HepG2 (cell line): ENCODE results near the gene RAD51AP1. TPM values are rescaled to one million over a fixed set of nuclear protein-coding genes. Genes with fewer than 3 reads are reported as not detected.

Source experiments
- ATAC-seq: fragments of 200-7000 bp; cut with Tn5 transposase; 3 replicates; pipeline ENCODE4 v1.9.1; 2020; ENCODE audit warnings: mild to moderate bottlenecking, moderate library complexity
- BruUV-seq: library from RNA; stranded (reverse); fragments of 400-500 nt; replicated peaks from 2 replicates; lab custom pipeline; 2021; lab: Mats Ljungman, UMichigan
- CTCF ChIA-PET: fragments of 300-600 bp; formaldehyde crosslinking; extraction: SDS; loops from one replicate; lab custom pipeline; 2021; ENCODE audit warnings: low total read pairs, inconsistent platforms, low intra/inter-chr PET ratio; lab: Yijun Ruan, JAX
- POLR2A ChIA-PET: fragments of 350-600 bp; sonication (Branson Sonifier 250); formaldehyde crosslinking; loops from one replicate; lab custom pipeline; 2020; ENCODE audit warnings: antibody characterized with exemption, inconsistent platforms; lab: Yijun Ruan, JAX
- DNase-seq: peaks from one replicate; pipeline ENCODE4 v3.0.0-alpha.2; 2015; ENCODE audit warnings: low spot score
- FAIRE-seq: peaks from 3 replicates; lab custom pipeline; 2011; peaks lifted over from hg19 to GRCh38; lab: Jason Lieb, UNC
- H2AFZ ChIP-seq: one replicate; pipeline ENCODE4 v1.6.1; 2011; ENCODE audit warnings: low read length, inconsistent platforms
- H3K27ac ChIP-seq: fragments of 300-600 bp; 3 replicates; pipeline ENCODE4 v1.8.0; 2011; ENCODE audit warnings: mixed run types, mild to moderate bottlenecking, mixed read lengths, low read length, inconsistent platforms; ENCODE audit not compliant: insufficient read depth; ENCODE audit errors: extremely low read length
- H3K27me3 ChIP-seq, 2 experiments: fragments of 200-600 bp in 1 of 2; 2 replicates in 1 of 2; 3 replicates in 1 of 2; pipeline versions ENCODE4 v1.6.0 to v1.8.0; 2011; ENCODE audit warnings: low read length in 2 of 2, mild to moderate bottlenecking in 2 of 2, moderate library complexity in 2 of 2, inconsistent platforms in 1 of 2; ENCODE audit not compliant: insufficient read depth in 2 of 2, control insufficient read depth in 1 of 2
- H3K36me3 ChIP-seq, 2 experiments: fragments of 200-600 bp in 1 of 2; replicated peaks in 1 of 2; 2 replicates in 1 of 2; 3 replicates in 1 of 2; pipeline versions ENCODE4 v1.5.1 to v1.8.0; 2011; ENCODE audit warnings: low read length in 2 of 2, inconsistent platforms in 1 of 2; ENCODE audit not compliant: insufficient read depth in 2 of 2, control insufficient read depth in 1 of 2
- H3K4me1 ChIP-seq: 2 replicates; pipeline ENCODE4 v1.5.1; 2012; ENCODE audit warnings: low read length, inconsistent platforms; ENCODE audit not compliant: insufficient read depth
- H3K4me2 ChIP-seq: 2 replicates; pipeline ENCODE4 v1.6.0; 2011; ENCODE audit warnings: low read depth, low read length, inconsistent platforms
- H3K4me3 ChIP-seq, 3 experiments: fragments of 200-600 bp in 1 of 3; sonication (generic), shearing (Covaris generic) in 1 of 3; replicated peaks in 1 of 3; 2 replicates each; pipeline ENCODE4 v1.5.1; 2011 to 2016; ENCODE audit warnings: low read length in 3 of 3, inconsistent platforms in 2 of 3, low read depth in 2 of 3, mild to moderate bottlenecking in 2 of 3, control low read depth in 1 of 3, mixed read lengths in 1 of 3; ENCODE audit not compliant: insufficient read depth in 1 of 3
- H3K79me2 ChIP-seq: one replicate; pipeline ENCODE4 v1.6.1; 2011; ENCODE audit warnings: low read length, inconsistent platforms; ENCODE audit not compliant: insufficient read depth
- H3K9ac ChIP-seq: 2 replicates; pipeline ENCODE4 v1.6.0; 2011; ENCODE audit warnings: mild to moderate bottlenecking, low read depth, low read length, inconsistent platforms; ENCODE audit not compliant: insufficient read depth
- H3K9me3 ChIP-seq: 2 replicates; pipeline ENCODE4 v1.5.1; 2012; ENCODE audit warnings: mild to moderate bottlenecking, low read length
- H4K20me1 ChIP-seq: 2 replicates; pipeline ENCODE4 v1.6.0; 2011; ENCODE audit warnings: inconsistent platforms, mild to moderate bottlenecking, low read length, moderate library complexity; ENCODE audit not compliant: insufficient read depth
- DBP ChIP-seq: sonication (generic); formaldehyde crosslinking; IDR thresholded peaks from 2 replicates; pipeline ENCODE4 v1.4.0; 2020; ENCODE audit warnings: missing genetic modification reagents; ENCODE audit errors: not compliant biosample characterization
- ELF4 ChIP-seq: sonication (generic); formaldehyde crosslinking; IDR thresholded peaks from 2 replicates; pipeline ENCODE4 v1.5.0; 2020; ENCODE audit warnings: missing genetic modification reagents, mild to moderate bottlenecking, moderate library complexity, borderline replicate concordance
- PAF1 ChIP-seq: IDR thresholded peaks from 2 replicates; pipeline ENCODE4 v1.6.1; 2016; ENCODE audit warnings: missing genetic modification reagents, missing compliant biosample characterization
- PAXIP1 ChIP-seq: sonication (generic); formaldehyde crosslinking; conservative IDR thresholded peaks from 2 replicates; pipeline ENCODE4 v1.4.0; 2020; ENCODE audit warnings: mild to moderate bottlenecking, missing genetic modification reagents, moderate library complexity
- RCOR2 ChIP-seq: IDR thresholded peaks from 2 replicates; pipeline ENCODE4 v1.6.1; 2016; ENCODE audit warnings: missing biosample characterization, missing genetic modification reagents
- SIN3A ChIP-seq: IDR thresholded peaks from 2 replicates; pipeline ENCODE4 v1.6.1; 2011; ENCODE audit warnings: low read depth, mild to moderate bottlenecking, control low read depth, low read length, borderline replicate concordance
- TRIM24 ChIP-seq: sonication (generic); formaldehyde crosslinking; IDR thresholded peaks from 2 replicates; pipeline ENCODE4 v1.8.0; 2022; ENCODE audit warnings: mild to moderate bottlenecking, missing genetic modification reagents
- ZGPAT ChIP-seq: IDR thresholded peaks from 2 replicates; pipeline ENCODE4 v1.6.1; 2016; ENCODE audit warnings: mild to moderate bottlenecking
- ZKSCAN5 ChIP-seq: sonication (generic); formaldehyde crosslinking; IDR thresholded peaks from 2 replicates; pipeline ENCODE4 v1.5.1; 2020; ENCODE audit warnings: mild to moderate bottlenecking, missing genetic modification reagents
- ZNF234 ChIP-seq: sonication (generic); formaldehyde crosslinking; conservative IDR thresholded peaks from 2 replicates; pipeline ENCODE4 v1.5.1; 2020; ENCODE audit warnings: mild to moderate bottlenecking, missing genetic modification reagents
- ZNF292 ChIP-seq: sonication (generic); formaldehyde crosslinking; IDR thresholded peaks from 2 replicates; pipeline ENCODE4 v1.8.1; 2022; ENCODE audit warnings: mild to moderate bottlenecking, low read depth, missing genetic modification reagents, borderline replicate concordance
- ZNF740 ChIP-seq: sonication (generic); formaldehyde crosslinking; IDR thresholded peaks from 2 replicates; pipeline ENCODE4 v1.4.0; 2020; ENCODE audit warnings: missing genetic modification reagents
- ZNF780A ChIP-seq: sonication (generic); formaldehyde crosslinking; IDR thresholded peaks from 2 replicates; pipeline ENCODE4 v1.8.0; 2022; ENCODE audit warnings: mild to moderate bottlenecking, missing genetic modification reagents, moderate library complexity
- WGBS: methylation state at CpG from one replicate; pipeline ENCODE4 v1.1.6; 2017; ENCODE audit warnings: low lambda C conversion rate; 5-methylcytosine and 5-hydroxymethylcytosine counted together
- in situ Hi-C: cut with HindIII; loops from 2 replicates; pipeline ENCODE4 v1.10.0; 2017; ENCODE audit warnings: low pct_unique_long_range_greater_than_20kb; ENCODE audit not compliant: extremely low pct_ligation_motif_present
- intact Hi-C: fragments of 100-400 bp; cut with micrococcal nuclease; formaldehyde crosslinking; loops from one replicate; pipeline ENCODE4 v1.10.0; 2022; ENCODE audit not compliant: unreplicated experiment
- polyA plus RNA-seq, 8 experiments: library from polyadenylated mRNA; depleted of rRNA in 3 of 8; stranded (reverse) in 7 of 8; unstranded in 1 of 8; fragments of >200 nt; fragmentation: Illumina TruSeq in 4 of 8; extraction: Trizol in 4 of 8; gene quantifications; 2 replicates each; pipeline versions ENCODE4 v1.2.1 to v1.2.3, GENCODE V29; 2011 to 2016; ENCODE audit warnings: low read depth in 4 of 8, missing spikeins in 1 of 8, mixed read lengths in 1 of 8; ENCODE audit not compliant: insufficient read depth in 1 of 8
- total RNA-seq, 5 experiments: library from RNA; depleted of rRNA; stranded (reverse); fragments of >200 nt; fragmentation: Illumina TruSeq; extraction: Trizol; gene quantifications; 2 replicates each; pipeline ENCODE4 v1.2.3, GENCODE V29; 2016; ENCODE audit warnings: low read depth in 1 of 5

The RAD51AP1 gene
- total and polyA plus RNA-seq, 2 of the 13 experiments (the other 11 are each of a cell fraction or from before 2014, with no cell fraction given): 16.6 to 49.3 TPM

- in situ Hi-C loops: no loop called here
- no peak for FAIRE-seq
- no peak overlapping the region for H3K4me2 ChIP-seq
Observed at GRCh38 chr12:4489556-4489955, 49.1 kb upstream of the RAD51AP1 start.

More at GRCh38 chr12:4489556-4489955, 49.1 kb upstream of the RAD51AP1 start:
- TF ChIP-seq ZNF234 (CRISPR knock-in tag): no peak
- no peak for TF ChIP-seq ZNF740
- no peak for TF ChIP-seq RCOR2
- no peak for TF ChIP-seq PAXIP1
- no peak for TF ChIP-seq ELF4 (CRISPR knock-in tag)
- TF ChIP-seq TRIM24 (CRISPR knock-in tag): no peak
- no peak for TF ChIP-seq ZKSCAN5 (CRISPR knock-in tag)
- no peak for TF ChIP-seq ZNF292 (CRISPR knock-in tag)
- no peak for TF ChIP-seq ZNF780A
- no peak for TF ChIP-seq DBP (CRISPR knock-in tag)
- TF ChIP-seq ZGPAT (CRISPR knock-in tag): no peak
- no peak for TF ChIP-seq SIN3A
- no peak for TF ChIP-seq PAF1
- Histone ChIP-seq H3K9ac (no peak overlapping the region), H3K27me3 (no peaks in the 10 kb centered on the region), H3K4me3 (no peak overlapping the region), H4K20me1 (no peaks in the 10 kb centered on the region), H3K4me1 (peaks cover 29% of the 10 kb centered on the region), H3K79me2 (no peaks in the 10 kb centered on the region), H3K27ac (no peak overlapping the region), H3K9me3 (no peaks in the 10 kb centered on the region), H3K36me3 (0 out of 5 replicates have a peak, but pooled peaks cover 0 to 15% of the 10 kb centered on the region in 2 experiments), H2AFZ (no peak overlapping the region)
- intact Hi-C loops: no loop called here
- DNase-seq: no peak
- WGBS: 93% methylated on average over 2 of the region's 2 CpGs
- POLR2A ChIA-PET: no interaction called here
- CTCF ChIA-PET: no interaction called here
- no TSS peak for BruUV-seq
- ATAC-seq: no peak
